OCI-LY7 (cell line): ENCODE results near the gene ATP1B2. TPM values are rescaled to one million over a fixed set of nuclear protein-coding genes. Genes with fewer than 3 reads are reported as not detected.

ENCODE experiments used
- BruUV-seq: library from RNA; stranded (reverse); fragments of 400-500 nt; replicated peaks from 2 replicates; lab custom pipeline; 2021; lab: Mats Ljungman, UMichigan
- CTCF ChIA-PET: fragments of 300-600 bp; sonication (Branson Sonifier 250); formaldehyde crosslinking; loops from one replicate; lab custom pipeline; 2022; ENCODE audit warnings: antibody characterized with exemption; ENCODE audit not compliant: unreplicated experiment; lab: Charles Lee
- POLR2A ChIA-PET: fragments of 300-600 bp; sonication (Branson Sonifier 250); formaldehyde crosslinking; loops from one replicate; lab custom pipeline; 2022; ENCODE audit warnings: antibody characterized with exemption; lab: Charles Lee
- DNase-seq: peaks from one replicate; pipeline ENCODE4 v3.0.0-alpha.2; 2015; ENCODE audit warnings: low spot score
- H2AFZ ChIP-seq: fragments of 200-600 bp; sonication (generic), shearing (Covaris generic); 2 replicates; pipeline ENCODE4 v1.6.1; 2014; ENCODE audit warnings: mild to moderate bottlenecking, antibody characterized with exemption, low read length, moderate library complexity
- H3K27ac ChIP-seq: fragments of 200-600 bp; sonication (generic); 2 replicates; pipeline ENCODE4 v1.5.1; 2014; ENCODE audit warnings: mixed run types, low read depth, mild to moderate bottlenecking, moderate library complexity, low read length, inconsistent platforms; ENCODE audit not compliant: poor library complexity, severe bottlenecking
- H3K36me3 ChIP-seq: fragments of 200-600 bp; sonication (generic); 2 replicates; pipeline ENCODE4 v1.6.1; 2014; ENCODE audit warnings: mild to moderate bottlenecking, antibody characterized with exemption, low read length, moderate library complexity, mixed read lengths; ENCODE audit not compliant: insufficient read depth
- H3K4me1 ChIP-seq: fragments of 200-600 bp; sonication (generic); 2 replicates; pipeline ENCODE4 v1.5.1; 2014; ENCODE audit warnings: mild to moderate bottlenecking, low read length; ENCODE audit not compliant: insufficient read depth, poor library complexity, severe bottlenecking
- H3K4me2 ChIP-seq: fragments of 200-600 bp; sonication (generic); 2 replicates; pipeline ENCODE4 v1.6.1; 2014; ENCODE audit warnings: mild to moderate bottlenecking, low read length
- H3K4me3 ChIP-seq: fragments of 200-600 bp; sonication (generic); 2 replicates; pipeline ENCODE4 v1.5.1; 2014; ENCODE audit warnings: mild to moderate bottlenecking, low read depth, low read length; ENCODE audit not compliant: poor library complexity, severe bottlenecking
- H3K79me2 ChIP-seq: fragments of 200-600 bp; sonication (generic); 2 replicates; pipeline ENCODE4 v1.6.1; 2016; ENCODE audit warnings: low read depth, mild to moderate bottlenecking, low read length, moderate library complexity, mixed read lengths; ENCODE audit not compliant: insufficient read depth
- H3K9me2 ChIP-seq: fragments of 200-600 bp; sonication (generic); 2 replicates; pipeline ENCODE4 v1.6.1; 2016; ENCODE audit warnings: mild to moderate bottlenecking, low read length, mixed read lengths; ENCODE audit not compliant: insufficient read depth
- H3K9me3 ChIP-seq: fragments of 200-600 bp; sonication (generic); 2 replicates; pipeline ENCODE4 v1.6.1; 2014; ENCODE audit warnings: mild to moderate bottlenecking, mixed run types, low read length, mixed read lengths
- H4K20me1 ChIP-seq: fragments of 200-600 bp; sonication (generic); 2 replicates; pipeline ENCODE4 v1.6.1; 2014; ENCODE audit warnings: mild to moderate bottlenecking, antibody characterized with exemption, low read length, moderate library complexity, mixed read lengths; ENCODE audit not compliant: insufficient read depth
- CTCF ChIP-seq: fragments of 200-600 bp; sonication (generic); conservative IDR thresholded peaks from 2 replicates; pipeline ENCODE4 v1.5.1; 2014; ENCODE audit warnings: mild to moderate bottlenecking, antibody characterized with exemption, low read length, moderate library complexity, mixed read lengths
- EZH2phosphoT487 ChIP-seq: fragments of 200-600 bp; sonication (generic); IDR thresholded peaks from 2 replicates; pipeline ENCODE4 v1.6.1; 2018; ENCODE audit warnings: low read depth, borderline replicate concordance, mild to moderate bottlenecking, mixed run types, antibody characterized with exemption, low read length, moderate library complexity, mixed read lengths
- intact Hi-C: fragments of 100-400 bp; cut with micrococcal nuclease; formaldehyde crosslinking; loops from one replicate; pipeline ENCODE4 v1.10.0; 2022; ENCODE audit not compliant: unreplicated experiment
- total RNA-seq, 2 experiments: library from RNA; depleted of rRNA in 1 of 2; stranded (reverse); fragments of >200 nt in 1 of 2; shearing (Covaris generic) in 1 of 2; gene quantifications; 2 replicates each; pipeline ENCODE4 v1.2.3, GENCODE V29; 2014 to 2022

ATP1B2 gene
- total RNA-seq, 2 experiments from 2014 or later: not detected

- BruUV-seq: no TSS peak
These were observed 18.2 kb upstream of the ATP1B2 start for GRCh38 chr17:7632492-7632894.

GRCh38 chr17:7633093-7633492 is 17.6 kb upstream of the ATP1B2 start:
- no peaks in the 10 kb centered on the region for H3K36me3 ChIP-seq
- TF ChIP-seq EZH2phosphoT487: no peak
- TF ChIP-seq CTCF: peak; percentile 10; the same call in 1 of the 2 replicates
- H3K79me2 ChIP-seq: no peaks in the 10 kb centered on the region
- no peak overlapping the region for H3K27ac ChIP-seq
- no peaks in the 10 kb centered on the region for H3K9me3 ChIP-seq
- H3K4me2 ChIP-seq: no peak overlapping the region
- no peak overlapping the region for H3K4me3 ChIP-seq
- intact Hi-C loops: loop anchor here (10.0 kb wide), 1 partner anchor 152 kb away; no protein-coding TSS in a partner anchor
- no peaks in the 10 kb centered on the region for H3K9me2 ChIP-seq
- H2AFZ ChIP-seq: no peak overlapping the region
- H3K4me1 ChIP-seq: no peaks in the 10 kb centered on the region
- no peak for DNase-seq
- POLR2A ChIA-PET: interaction anchor here (0.7 kb wide), 1 partner anchor 55 kb away, joined by 3 read pairs; no protein-coding TSS in a partner anchor
- H4K20me1 ChIP-seq: no peaks in the 10 kb centered on the region
- no TSS peak for BruUV-seq
- CTCF ChIA-PET: no interaction called here

More at GRCh38 chr17:7632492-7632894, 18.2 kb upstream of the ATP1B2 start:
- Histone ChIP-seq H3K9me2 (no peaks in the 10 kb centered on the region), H4K20me1 (no peaks in the 10 kb centered on the region), H3K27ac (no peak overlapping the region), H3K4me2 (no peak overlapping the region), H3K79me2 (no peaks in the 10 kb centered on the region), H3K9me3 (no peaks in the 10 kb centered on the region), H3K4me3 (no peak overlapping the region), H3K36me3 (no peaks in the 10 kb centered on the region), H2AFZ (peak overlapping the region; percentile 29; the same call in 1 of the 2 replicates), H3K4me1 (no peaks in the 10 kb centered on the region)
- intact Hi-C loops: loop anchor here (10.0 kb wide), 1 partner anchor 152 kb away; no protein-coding TSS in a partner anchor
- CTCF ChIA-PET: no interaction called here
- POLR2A ChIA-PET: interaction anchor here (0.7 kb wide), 1 partner anchor 55 kb away, joined by 3 read pairs; no protein-coding TSS in a partner anchor
- DNase-seq: peak; percentile 62
- TF ChIP-seq CTCF (peak; percentile 78), EZH2phosphoT487 (no peak)

- H3K4me3 ChIP-seq: no peak overlapping the region
- no peaks in the 10 kb centered on the region for H3K4me1 ChIP-seq
- no peak for DNase-seq
- ChIA-PET CTCF (no interaction called here), POLR2A (interaction anchor here (1.5 kb wide), 1 partner anchor 20 kb away, joined by 3 read pairs; no protein-coding TSS in a partner anchor)
- intact Hi-C loops: loop anchor here (1.0 to 10.0 kb wide), 2 partner anchors 54 to 150 kb away; partner anchors contain the start of gene WRAP53
- no peaks in the 10 kb centered on the region for H3K79me2 ChIP-seq
- no peaks in the 10 kb centered on the region for H4K20me1 ChIP-seq
- no peak overlapping the region for H2AFZ ChIP-seq
- no peaks in the 10 kb centered on the region for H3K36me3 ChIP-seq
- BruUV-seq: no TSS peak
- H3K9me3 ChIP-seq: no peaks in the 10 kb centered on the region
- H3K9me2 ChIP-seq: no peaks in the 10 kb centered on the region
- no peak overlapping the region for H3K4me2 ChIP-seq
- TF ChIP-seq EZH2phosphoT487 (no peak), CTCF (peak; percentile 42; the same call in 1 of the 2 replicates)
- no peak overlapping the region for H3K27ac ChIP-seq
These were observed 16.3 kb upstream of the ATP1B2 start for GRCh38 chr17:7634384-7634783.
